Measurements from ENCODE around the gene GABPB2.

GABPB2 gene

GRCh38 chr1:151051356-151052009, 19.1 kb upstream of the GABPB2 start:
- no peak overlapping the region; the same call in 1 of the 2 replicates for H3K27ac ChIP-seq
- TF ChIP-seq CTCF (conservative IDR thresholded peaks at IDR 0.05), result no peak

GRCh38 chr1:151054971-151055547, 15.5 kb upstream of the GABPB2 start:
- TF ChIP-seq CTCF (conservative IDR thresholded peaks at IDR 0.05), result no peak
- H3K27ac ChIP-seq, result peak overlapping the region; percentile 99

- TF ChIP-seq CTCF (conservative IDR thresholded peaks at IDR 0.05), result no peak
- H3K27ac ChIP-seq, result peak overlapping the region; percentile 99
Measured at GRCh38 chr1:151055581-151055980, 15.0 kb upstream of the GABPB2 start.

- peak overlapping the region; percentile 99 for H3K27ac ChIP-seq
- TF ChIP-seq CTCF (conservative IDR thresholded peaks at IDR 0.05), result no peak
Measured at GRCh38 chr1:151056149-151056548, 14.4 kb upstream of the GABPB2 start.

GRCh38 chr1:151058692-151059091, 11.9 kb upstream of the GABPB2 start:
- no peak for TF ChIP-seq CTCF (conservative IDR thresholded peaks at IDR 0.05)
- H3K27ac ChIP-seq, result peak overlapping the region; percentile 99

GRCh38 chr1:151059109-151060006, 11.2 kb upstream of the GABPB2 start, which contains the start of gene CDC42SE1:
TSS of gene CDC42SE1 (minus strand) at chr1:151059622. CDS start at chr1:151055730, 3,892 bp downstream.
- peak; percentile 88 for TF ChIP-seq CTCF (conservative IDR thresholded peaks at IDR 0.05)
- H3K27ac ChIP-seq, result peak within 1 kb of the TSS; percentile 99
